ENCODE measurements around the gene AMFR.

AMFR gene

GRCh38 chr16:56318827-56319140 lies 106.6 kb downstream of the AMFR start (continued):
- TF ChIP-seq ZFP69B (tag by site-specific recombination; IDR thresholded peaks at IDR 0.05), result no peak

DNA sequence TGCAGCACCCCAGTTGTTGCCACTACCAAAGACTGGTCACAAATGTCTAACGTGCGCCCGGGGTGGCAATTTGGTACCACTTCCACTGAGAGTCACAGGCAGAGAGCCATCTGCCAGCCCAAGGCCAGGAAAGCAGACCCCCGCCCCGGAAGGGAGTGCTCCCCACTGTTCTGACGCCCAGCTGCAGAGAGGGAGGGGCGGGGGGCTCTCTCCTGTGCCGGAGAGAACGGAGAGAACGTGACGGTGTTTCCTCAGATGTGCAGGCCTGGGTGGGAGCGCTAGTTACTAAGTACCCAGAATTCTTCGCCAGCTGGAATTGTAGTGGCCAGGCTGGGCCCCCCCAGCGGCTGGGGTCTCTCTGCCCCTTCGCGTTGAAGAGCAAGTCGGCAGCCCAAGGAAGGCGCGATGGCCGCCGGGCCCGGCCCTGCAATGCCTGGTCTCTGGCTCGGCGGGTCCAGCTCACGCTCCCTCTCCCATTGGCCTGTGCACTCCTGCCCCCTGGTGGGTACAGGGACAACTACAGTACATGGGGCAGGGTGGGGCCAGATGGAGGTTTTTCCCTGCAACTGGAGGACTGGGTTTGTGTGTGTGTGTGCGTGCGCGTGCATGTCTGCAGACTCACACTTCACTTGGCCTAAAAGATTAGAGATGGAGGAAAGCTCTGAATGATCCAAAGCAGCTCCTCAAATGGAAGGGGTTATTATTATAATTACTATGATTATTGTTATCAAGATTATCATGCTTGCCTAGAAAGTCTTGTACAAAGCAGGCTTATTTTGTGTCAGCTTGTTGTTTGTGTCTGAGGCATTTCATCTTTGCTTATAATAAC lies 107.1 kb downstream of the AMFR start:
- Histone ChIP-seq H3K36me3 (ENCODE audit: control insufficient read depth in 2 of 2, insufficient read depth in 1 of 2, low read length in 2 of 2) (no peaks in the 10 kb centered on the region), H3K27ac (ENCODE audit: extremely low read depth, low read depth, low read length) (no peak overlapping the region), H3K9me3 (ENCODE audit: control insufficient read depth, insufficient read depth, low read depth, low read length) (no peaks in the 10 kb centered on the region), H3K4me3 (ENCODE audit: low read depth, low read length) (no peak overlapping the region), H3K4me1 (ENCODE audit: control insufficient read depth, insufficient read depth, low read length) (no peaks in the 10 kb centered on the region)
- POLR2A ChIA-PET, result no interaction called here
- CTCF ChIA-PET, result interaction anchor here (0.6 to 3.7 kb wide), 51 partner anchors 8 to 1185 kb away, joined by 3 to 38 read pairs (median 4); no protein-coding TSS in a partner anchor
- TF ChIP-seq ZFP69B (tag by site-specific recombination; IDR thresholded peaks at IDR 0.05) (0 out of 2 replicates have a peak, but pooled peaks have one; percentile 26), PATZ1 (tag by site-specific recombination; IDR thresholded peaks at IDR 0.05) (0 out of 2 replicates have a peak, but pooled peaks have one; percentile 31), ZNF133 (tag by site-specific recombination; IDR thresholded peaks at IDR 0.05) (no peak), ZBTB26 (tag by site-specific recombination; optimal IDR thresholded peaks at IDR 0.05) (peak; percentile 29), ZNF394 (tag by site-specific recombination; IDR thresholded peaks at IDR 0.05; ENCODE audit: borderline replicate concordance) (no peak), YY1 (tag by site-specific recombination; IDR thresholded peaks at IDR 0.05) (peak; percentile 62; the same call in 1 of the 2 replicates), CTCF (tag by site-specific recombination; IDR thresholded peaks at IDR 0.05) (peak; percentile 85), ZNF335 (tag by site-specific recombination; conservative IDR thresholded peaks at IDR 0.05) (peak; percentile 66), ZNF555 (tag by site-specific recombination; conservative IDR thresholded peaks at IDR 0.05) (no peak), ZNF302 (tag by site-specific recombination; IDR thresholded peaks at IDR 0.05; ENCODE audit: low read depth) (no peak), ZSCAN30 (tag by site-specific recombination; IDR thresholded peaks at IDR 0.05) (peak; percentile 77), ATF2 (tag by site-specific recombination; IDR thresholded peaks at IDR 0.05; ENCODE audit: low read depth) (no peak), ZNF654 (tag by site-specific recombination; IDR thresholded peaks at IDR 0.05; ENCODE audit: low read depth) (peak; percentile 57), ZBTB17 (tag by site-specific recombination; IDR thresholded peaks at IDR 0.05) (peak; percentile 11; the same call in 1 of the 2 replicates), YY2 (tag by site-specific recombination; IDR thresholded peaks at IDR 0.05) (0 out of 2 replicates have a peak, but pooled peaks have one; percentile 55), ZFHX2 (tag by site-specific recombination; conservative IDR thresholded peaks at IDR 0.05) (no peak), ZNF692 (tag by site-specific recombination; IDR thresholded peaks at IDR 0.05) (peak; percentile 77)
- TF ChIP-seq, protein P1, sequence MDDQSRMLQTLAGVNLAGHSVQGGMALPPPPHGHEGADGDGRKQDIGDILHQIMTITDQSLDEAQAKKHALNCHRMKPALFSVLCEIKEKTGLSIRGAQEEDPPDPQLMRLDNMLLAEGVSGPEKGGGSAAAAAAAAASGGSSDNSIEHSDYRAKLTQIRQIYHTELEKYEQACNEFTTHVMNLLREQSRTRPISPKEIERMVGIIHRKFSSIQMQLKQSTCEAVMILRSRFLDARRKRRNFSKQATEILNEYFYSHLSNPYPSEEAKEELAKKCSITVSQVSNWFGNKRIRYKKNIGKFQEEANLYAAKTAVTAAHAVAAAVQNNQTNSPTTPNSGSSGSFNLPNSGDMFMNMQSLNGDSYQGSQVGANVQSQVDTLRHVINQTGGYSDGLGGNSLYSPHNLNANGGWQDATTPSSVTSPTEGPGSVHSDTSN (CRISPR knock-in tag; IDR thresholded peaks at IDR 0.05), result 0 out of 2 replicates have a peak, but pooled peaks have one; percentile 25
- TF ChIP-seq, protein P2, sequence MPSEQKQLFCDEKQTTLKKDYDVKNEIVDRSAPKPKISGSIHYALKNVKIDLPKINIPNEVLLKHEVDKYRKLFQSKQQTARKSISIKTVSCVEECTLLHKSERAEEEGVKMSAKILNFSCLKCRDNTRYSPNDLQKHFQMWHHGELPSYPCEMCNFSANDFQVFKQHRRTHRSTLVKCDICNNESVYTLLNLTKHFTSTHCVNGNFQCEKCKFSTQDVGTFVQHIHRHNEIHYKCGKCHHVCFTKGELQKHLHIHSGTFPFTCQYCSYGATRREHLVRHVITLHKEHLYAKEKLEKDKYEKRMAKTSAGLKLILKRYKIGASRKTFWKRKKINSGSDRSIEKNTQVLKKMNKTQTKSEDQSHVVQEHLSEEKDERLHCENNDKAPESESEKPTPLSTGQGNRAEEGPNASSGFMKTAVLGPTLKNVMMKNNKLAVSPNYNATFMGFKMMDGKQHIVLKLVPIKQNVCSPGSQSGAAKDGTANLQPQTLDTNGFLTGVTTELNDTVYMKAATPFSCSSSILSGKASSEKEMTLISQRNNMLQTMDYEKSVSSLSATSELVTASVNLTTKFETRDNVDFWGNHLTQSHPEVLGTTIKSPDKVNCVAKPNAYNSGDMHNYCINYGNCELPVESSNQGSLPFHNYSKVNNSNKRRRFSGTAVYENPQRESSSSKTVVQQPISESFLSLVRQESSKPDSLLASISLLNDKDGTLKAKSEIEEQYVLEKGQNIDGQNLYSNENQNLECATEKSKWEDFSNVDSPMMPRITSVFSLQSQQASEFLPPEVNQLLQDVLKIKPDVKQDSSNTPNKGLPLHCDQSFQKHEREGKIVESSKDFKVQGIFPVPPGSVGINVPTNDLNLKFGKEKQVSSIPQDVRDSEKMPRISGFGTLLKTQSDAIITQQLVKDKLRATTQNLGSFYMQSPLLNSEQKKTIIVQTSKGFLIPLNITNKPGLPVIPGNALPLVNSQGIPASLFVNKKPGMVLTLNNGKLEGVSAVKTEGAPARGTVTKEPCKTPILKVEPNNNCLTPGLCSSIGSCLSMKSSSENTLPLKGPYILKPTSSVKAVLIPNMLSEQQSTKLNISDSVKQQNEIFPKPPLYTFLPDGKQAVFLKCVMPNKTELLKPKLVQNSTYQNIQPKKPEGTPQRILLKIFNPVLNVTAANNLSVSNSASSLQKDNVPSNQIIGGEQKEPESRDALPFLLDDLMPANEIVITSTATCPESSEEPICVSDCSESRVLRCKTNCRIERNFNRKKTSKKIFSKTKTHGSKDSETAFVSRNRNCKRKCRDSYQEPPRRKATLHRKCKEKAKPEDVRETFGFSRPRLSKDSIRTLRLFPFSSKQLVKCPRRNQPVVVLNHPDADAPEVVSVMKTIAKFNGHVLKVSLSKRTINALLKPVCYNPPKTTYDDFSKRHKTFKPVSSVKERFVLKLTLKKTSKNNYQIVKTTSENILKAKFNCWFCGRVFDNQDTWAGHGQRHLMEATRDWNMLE (tag by site-specific recombination; conservative IDR thresholded peaks at IDR 0.05; ENCODE audit: low read depth), result peak; percentile 18; the same call in 1 of the 2 replicates
